Endothelial cell of umbilical vein (primary cell): Measurements from ENCODE around the gene LMCD1. TPM values are rescaled to one million over a fixed set of nuclear protein-coding genes. Genes with fewer than 3 reads are reported as not detected.

Experiments used
- BruUV-seq: library from RNA; stranded (reverse); fragments of 400-500 nt; replicated peaks from 2 replicates; lab custom pipeline; 2021; lab: Mats Ljungman, UMichigan
- CTCF ChIA-PET: fragments of 300-600, 350-600 bp; sonication (Branson Sonifier 250); formaldehyde crosslinking; loops from one replicate; lab custom pipeline; 2021; ENCODE audit warnings: antibody characterized with exemption, inconsistent platforms; lab: Charles Lee
- POLR2A ChIA-PET: fragments of 300-600, 350-600 bp; sonication (Branson Sonifier 250); formaldehyde crosslinking; loops from one replicate; lab custom pipeline; 2021; ENCODE audit warnings: antibody characterized with exemption, inconsistent platforms; lab: Charles Lee
- DNase-seq: peaks from one replicate; pipeline ENCODE4 v3.0.0-alpha.2; 2011; ENCODE audit warnings: low read depth, low spot score
- FAIRE-seq: peaks from 2 replicates; lab custom pipeline; 2011; peaks lifted over from hg19 to GRCh38; lab: Jason Lieb, UNC
- H2AFZ ChIP-seq: 2 replicates; pipeline ENCODE4 v1.6.0; 2012; ENCODE audit warnings: low read depth, low read length, control low read depth, inconsistent platforms
- H3K27ac ChIP-seq: 2 replicates; pipeline ENCODE4 v1.5.1; 2011; ENCODE audit warnings: low read depth, mild to moderate bottlenecking, control low read depth, low read length, moderate library complexity; ENCODE audit not compliant: insufficient read depth
- H3K27me3 ChIP-seq, 2 experiments: 2 replicates each; pipeline versions ENCODE4 v1.6.0 to v1.6.1; 2011; ENCODE audit warnings: low read length in 2 of 2, mixed read lengths in 1 of 2; ENCODE audit not compliant: control insufficient read depth in 2 of 2, insufficient read depth in 2 of 2
- H3K36me3 ChIP-seq, 2 experiments: 2 replicates in 1 of 2; 3 replicates in 1 of 2; pipeline ENCODE4 v1.5.1; 2011; ENCODE audit warnings: low read length in 2 of 2, mild to moderate bottlenecking in 1 of 2, moderate library complexity in 1 of 2; ENCODE audit not compliant: control insufficient read depth in 2 of 2, insufficient read depth in 2 of 2; ENCODE audit errors: extremely low read depth in 1 of 2
- H3K4me1 ChIP-seq: 3 replicates; pipeline ENCODE4 v1.5.1; 2011; ENCODE audit warnings: mild to moderate bottlenecking, low read length; ENCODE audit not compliant: control insufficient read depth, insufficient read depth; ENCODE audit errors: extremely low read depth
- H3K4me2 ChIP-seq: 2 replicates; pipeline ENCODE4 v1.6.1; 2011; ENCODE audit warnings: low read length, control low read depth, mixed read lengths; ENCODE audit not compliant: insufficient read depth
- H3K4me3 ChIP-seq, 3 experiments: fragments of 200-600 bp in 1 of 3; sonication (generic), shearing (Covaris generic) in 1 of 3; replicated peaks in 1 of 3; 2 replicates each; pipeline ENCODE4 v1.5.1; 2011 to 2016; ENCODE audit warnings: control low read depth in 3 of 3, low read length in 3 of 3, mild to moderate bottlenecking in 2 of 3, inconsistent platforms in 1 of 3, low read depth in 1 of 3, moderate library complexity in 1 of 3; ENCODE audit not compliant: insufficient read depth in 1 of 3
- H3K79me2 ChIP-seq: 2 replicates; pipeline ENCODE4 v1.6.0; 2012; ENCODE audit warnings: low read length, inconsistent platforms; ENCODE audit not compliant: control insufficient read depth, insufficient read depth
- H3K9ac ChIP-seq: replicated peaks from 2 replicates; pipeline ENCODE3; 2011; ENCODE audit warnings: low read length, control low read depth; ENCODE audit not compliant: insufficient read depth; ENCODE audit errors: extremely low read depth
- H3K9me1 ChIP-seq: replicated peaks from 3 replicates; pipeline ENCODE4 v1.6.0; 2011; ENCODE audit warnings: mild to moderate bottlenecking, low read length; ENCODE audit not compliant: control insufficient read depth, insufficient read depth; ENCODE audit errors: extremely low read depth
- H3K9me3 ChIP-seq: replicated peaks from 2 replicates; pipeline ENCODE4 v1.5.1; 2012; ENCODE audit warnings: low read length, inconsistent platforms; ENCODE audit not compliant: control insufficient read depth, insufficient read depth
- H4K20me1 ChIP-seq: replicated peaks from 2 replicates; pipeline ENCODE3; 2011; ENCODE audit warnings: mild to moderate bottlenecking, low read length; ENCODE audit not compliant: control insufficient read depth, insufficient read depth; ENCODE audit errors: extremely low read depth
- EZH2 ChIP-seq: IDR thresholded peaks from 2 replicates; pipeline ENCODE4 v1.6.1; 2012; ENCODE audit warnings: borderline replicate concordance, low read depth, mild to moderate bottlenecking, moderate library complexity, low read length, inconsistent platforms; ENCODE audit not compliant: severe bottlenecking
- FOS ChIP-seq: IDR thresholded peaks from 2 replicates; pipeline ENCODE4 v1.6.1; 2011; ENCODE audit warnings: mild to moderate bottlenecking, low read length, moderate library complexity, borderline replicate concordance; ENCODE audit not compliant: insufficient read depth
- GATA2 ChIP-seq: IDR thresholded peaks from 2 replicates; pipeline ENCODE4 v1.7.0; 2011; ENCODE audit warnings: low read depth, mild to moderate bottlenecking, moderate library complexity, mixed read lengths, low read length; ENCODE audit not compliant: insufficient read length, insufficient read depth
- JUN ChIP-seq: IDR thresholded peaks from 2 replicates; pipeline ENCODE4 v1.6.1; 2011; ENCODE audit warnings: borderline replicate concordance, low read depth; ENCODE audit not compliant: insufficient read length, insufficient read depth
- MYC ChIP-seq: IDR thresholded peaks from one replicate; pipeline ENCODE4 v1.6.1; 2011; ENCODE audit warnings: mild to moderate bottlenecking, low read depth, low read length
- POLR2A ChIP-seq: IDR thresholded peaks from 2 replicates; pipeline ENCODE4 v1.6.1; 2012; ENCODE audit warnings: low read depth, mild to moderate bottlenecking, control low read depth, low read length
- POLR2AphosphoS5 ChIP-seq: IDR thresholded peaks from 2 replicates; pipeline ENCODE4 v1.6.1; 2012; ENCODE audit warnings: low read depth, mild to moderate bottlenecking, control low read depth, low read length, moderate library complexity; ENCODE audit not compliant: insufficient read depth
- dilution Hi-C: fragments of 300-500 bp; cut with MboI; formaldehyde crosslinking; loops from one replicate; pipeline ENCODE4 v1.15.0; 2019; ENCODE audit warnings: low sequenced_read_pairs; ENCODE audit not compliant: extremely low pct_ligation_motif_present
- intact Hi-C: fragments of 100-400 bp; cut with micrococcal nuclease; formaldehyde crosslinking; loops from one replicate; pipeline ENCODE4 v1.10.0; 2022
- polyA plus RNA-seq, 4 experiments: library from polyadenylated mRNA; depleted of rRNA in 3 of 4; stranded (reverse) in 3 of 4; unstranded in 1 of 4; fragments of >200 nt; gene quantifications; 2 replicates each; pipeline versions ENCODE4 v1.2.1 to v1.2.3, GENCODE V29; 2011 to 2012; ENCODE audit warnings: missing spikeins in 1 of 4
- total RNA-seq: library from RNA; stranded (reverse); gene quantifications from 2 replicates; pipeline ENCODE4 v1.2.3, GENCODE V29; 2021
- TF ChIP-seq, protein P1 (sequence below), 2 donors: IDR thresholded peaks; 1 replicate in 1 of 2; 2 replicates in 1 of 2; pipeline ENCODE4 v1.5.1; 2011; ENCODE audit warnings: low read length in 2 of 2, mild to moderate bottlenecking in 2 of 2, moderate library complexity in 2 of 2, control low read depth in 1 of 2, inconsistent platforms in 1 of 2, low read depth in 1 of 2; ENCODE audit not compliant: insufficient read depth in 1 of 2; ENCODE audit errors: extremely low read depth in 1 of 2
- TF ChIP-seq, protein P2 (sequence below): IDR thresholded peaks from 2 replicates; pipeline ENCODE4 v1.6.1; 2011; ENCODE audit not compliant: insufficient read depth, insufficient read length

LMCD1 gene
- total and polyA plus RNA-seq, 2 donors (not counting 3 experiments of a cell fraction or from before 2014, with no cell fraction given), result 7.6 to 14.5 TPM

DNA sequence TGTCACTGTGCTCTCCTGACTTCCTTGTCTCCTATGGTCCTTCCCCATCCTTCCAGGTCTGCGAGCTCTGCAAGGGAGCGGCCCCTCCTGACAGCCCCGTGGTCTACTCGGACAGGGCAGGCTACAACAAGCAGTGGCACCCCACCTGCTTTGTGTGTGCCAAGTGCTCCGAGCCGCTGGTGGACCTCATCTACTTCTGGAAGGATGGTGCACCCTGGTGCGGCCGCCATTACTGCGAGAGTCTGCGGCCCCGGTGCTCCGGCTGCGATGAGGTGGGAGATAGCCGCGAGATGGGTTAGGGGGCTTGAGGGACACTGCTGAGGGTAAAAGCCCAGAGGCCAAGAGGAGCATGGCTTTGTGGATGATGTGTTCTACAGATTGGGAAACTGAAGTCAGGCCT is 63.8 kb downstream of the LMCD1 start:
- ChIA-PET CTCF (no interaction called here), POLR2A (no interaction called here)
- Histone ChIP-seq H3K27ac (no peak overlapping the region), H4K20me1 (no peaks in the 10 kb centered on the region), H2AFZ (no peak overlapping the region), H3K4me2 (no peak overlapping the region), H3K79me2 (no peaks in the 10 kb centered on the region), H3K9me3 (no peaks in the 10 kb centered on the region), H3K4me1 (peaks cover 12% of the 10 kb centered on the region), H3K4me3 (no peak overlapping the region), H3K9ac (no peak overlapping the region), H3K9me1 (no peaks in the 10 kb centered on the region), H3K27me3 (no peaks in the 10 kb centered on the region), H3K36me3 (no peaks in the 10 kb centered on the region)
- no TSS peak for BruUV-seq
- DNase-seq (no peak), FAIRE-seq (no peak)
- TF ChIP-seq EZH2 (no peak), FOS (no peak), JUN (no peak), POLR2AphosphoS5 (no peak), POLR2A (no peak), MYC (no peak), GATA2 (no peak)
- TF ChIP-seq, protein P1, sequence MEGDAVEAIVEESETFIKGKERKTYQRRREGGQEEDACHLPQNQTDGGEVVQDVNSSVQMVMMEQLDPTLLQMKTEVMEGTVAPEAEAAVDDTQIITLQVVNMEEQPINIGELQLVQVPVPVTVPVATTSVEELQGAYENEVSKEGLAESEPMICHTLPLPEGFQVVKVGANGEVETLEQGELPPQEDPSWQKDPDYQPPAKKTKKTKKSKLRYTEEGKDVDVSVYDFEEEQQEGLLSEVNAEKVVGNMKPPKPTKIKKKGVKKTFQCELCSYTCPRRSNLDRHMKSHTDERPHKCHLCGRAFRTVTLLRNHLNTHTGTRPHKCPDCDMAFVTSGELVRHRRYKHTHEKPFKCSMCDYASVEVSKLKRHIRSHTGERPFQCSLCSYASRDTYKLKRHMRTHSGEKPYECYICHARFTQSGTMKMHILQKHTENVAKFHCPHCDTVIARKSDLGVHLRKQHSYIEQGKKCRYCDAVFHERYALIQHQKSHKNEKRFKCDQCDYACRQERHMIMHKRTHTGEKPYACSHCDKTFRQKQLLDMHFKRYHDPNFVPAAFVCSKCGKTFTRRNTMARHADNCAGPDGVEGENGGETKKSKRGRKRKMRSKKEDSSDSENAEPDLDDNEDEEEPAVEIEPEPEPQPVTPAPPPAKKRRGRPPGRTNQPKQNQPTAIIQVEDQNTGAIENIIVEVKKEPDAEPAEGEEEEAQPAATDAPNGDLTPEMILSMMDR (IDR thresholded peaks at IDR 0.05; ENCODE audit: extremely low read depth in 1 of 2, insufficient read depth in 1 of 2, low read depth in 1 of 2, low read length in 2 of 2), result no peak
- TF ChIP-seq, protein P2, sequence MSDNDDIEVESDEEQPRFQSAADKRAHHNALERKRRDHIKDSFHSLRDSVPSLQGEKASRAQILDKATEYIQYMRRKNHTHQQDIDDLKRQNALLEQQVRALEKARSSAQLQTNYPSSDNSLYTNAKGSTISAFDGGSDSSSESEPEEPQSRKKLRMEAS, result no peak
- dilution Hi-C loops (no loop called here), intact Hi-C loops (no loop called here)
